Gastrocnemius medialis (tissue), 4 donors: ENCODE measurements around the gene RAVER2. TPM values are rescaled to one million over a fixed set of nuclear protein-coding genes. Genes with fewer than 3 reads are reported as not detected.

Experiments
- ATAC-seq, 2 donors: fragments of 150-250 bp; one replicate each; pipeline ENCODE4 v1.9.1; 2016
- DNase-seq, 2 donors: peaks; one replicate each; pipeline ENCODE4 v3.0.0-alpha.2; 2019
- H3K27ac ChIP-seq, 4 donors: fragments of 200-600 bp; sonication (generic); 1 replicate in 1 of 4; 2 replicates in 3 of 4; pipeline ENCODE4 v1.5.1; 2016 to 2018; ENCODE audit warnings: mild to moderate bottlenecking in 2 of 4, moderate library complexity in 1 of 4
- H3K27me3 ChIP-seq, 3 donors: fragments of 200-600 bp; sonication (generic) in 2 of 3; 1 replicate in 1 of 3; 2 replicates in 2 of 3; pipeline versions ENCODE4 v1.5.1 to v1.6.0; 2016 to 2019; ENCODE audit warnings: mild to moderate bottlenecking in 1 of 3, moderate library complexity in 1 of 3
- H3K36me3 ChIP-seq, 2 donors: fragments of 200-600 bp; sonication (generic) in 1 of 2; one replicate each; pipeline ENCODE4 v1.5.1; 2017 to 2018
- H3K4me1 ChIP-seq, 2 donors: fragments of 200-600 bp; sonication (generic) in 1 of 2; one replicate each; pipeline ENCODE4 v1.5.1; 2016 to 2017; ENCODE audit warnings: mild to moderate bottlenecking in 2 of 2
- H3K4me3 ChIP-seq, 4 donors: fragments of 200-600 bp; sonication (generic) in 3 of 4; 1 replicate in 1 of 4; 2 replicates in 3 of 4; pipeline ENCODE4 v1.5.1; 2016 to 2019; ENCODE audit warnings: mild to moderate bottlenecking in 2 of 4
- H3K9me3 ChIP-seq, 3 donors: fragments of 200-600 bp; sonication (generic) in 2 of 3; 1 replicate in 1 of 3; 2 replicates in 2 of 3; pipeline ENCODE4 v1.5.1; 2016 to 2019
- POLR2A ChIP-seq, 2 donors: fragments of 450-650 bp; IDR thresholded peaks; one replicate each; pipeline ENCODE4 v1.6.1; 2017; ENCODE audit warnings: antibody characterized with exemption in 2 of 2, mild to moderate bottlenecking in 2 of 2, moderate library complexity in 2 of 2
- in situ Hi-C, 4 donors: fragments of 200-750 bp; cut with MboI; loops; one replicate each; pipeline versions ENCODE4 v1.15.0 to v1.8.0; 2017; ENCODE audit warnings: low sequenced_read_pairs in 4 of 4
- intact Hi-C: fragments of 100-400 bp; cut with DNase I; formaldehyde crosslinking; loops from one replicate; pipeline ENCODE4 v1.15.1; 2023; ENCODE audit warnings: low total_unique reads
- total RNA-seq, 4 donors: library from RNA; depleted of rRNA; stranded (reverse); fragments of >200 nt; gene quantifications; one replicate each; pipeline versions ENCODE4 v1.1.0 to v1.2.3, GENCODE V29; 2016
- TF ChIP-seq, protein P1 (sequence below), 5 experiments: fragments of 450-650 bp in 3 of 5; fragments of 200-600 bp in 2 of 5; sonication (generic) in 2 of 5; IDR thresholded peaks in 4 of 5; conservative IDR thresholded peaks in 1 of 5; 1 replicate in 4 of 5; 2 replicates in 1 of 5; pipeline ENCODE4 v1.5.1; 2016 to 2019; ENCODE audit warnings: antibody characterized with exemption in 5 of 5, mild to moderate bottlenecking in 3 of 5, moderate library complexity in 3 of 5

Gene RAVER2
- total RNA-seq, 4 donors from 2014 or later: 8.4 to 9.4 (median 9.1) TPM

DNA sequence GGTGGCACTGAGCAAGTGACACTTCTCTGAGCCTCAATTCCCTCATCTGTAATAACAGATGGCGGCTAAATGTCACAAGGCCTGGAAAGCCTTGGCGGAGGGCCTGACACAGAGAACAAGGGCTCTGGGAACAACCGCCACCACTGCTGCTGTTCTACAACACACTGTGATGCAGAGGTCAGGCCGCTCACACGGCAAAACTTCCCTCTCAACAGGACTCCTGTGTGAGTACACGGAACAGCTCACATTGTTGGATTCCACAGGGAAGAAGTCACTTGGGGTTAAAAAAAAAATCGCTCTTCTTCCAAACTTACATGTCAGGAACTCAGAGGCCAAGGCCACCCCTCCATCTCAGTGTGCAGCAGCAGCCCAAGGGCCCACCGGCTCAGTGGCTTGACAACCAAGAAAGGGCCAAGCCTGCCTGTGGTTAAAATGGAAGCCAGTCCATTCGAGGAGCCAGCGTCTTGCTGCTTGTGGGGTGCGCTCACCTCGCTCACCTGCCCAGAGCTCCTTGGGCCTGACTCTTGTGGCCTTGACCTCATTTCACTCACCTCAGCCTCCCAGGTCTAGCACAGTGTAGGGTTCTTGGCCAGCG is 101.1 kb downstream of the RAVER2 start:
- no peak for TF ChIP-seq POLR2A (IDR thresholded peaks at IDR 0.05)
- TF ChIP-seq, protein P1, sequence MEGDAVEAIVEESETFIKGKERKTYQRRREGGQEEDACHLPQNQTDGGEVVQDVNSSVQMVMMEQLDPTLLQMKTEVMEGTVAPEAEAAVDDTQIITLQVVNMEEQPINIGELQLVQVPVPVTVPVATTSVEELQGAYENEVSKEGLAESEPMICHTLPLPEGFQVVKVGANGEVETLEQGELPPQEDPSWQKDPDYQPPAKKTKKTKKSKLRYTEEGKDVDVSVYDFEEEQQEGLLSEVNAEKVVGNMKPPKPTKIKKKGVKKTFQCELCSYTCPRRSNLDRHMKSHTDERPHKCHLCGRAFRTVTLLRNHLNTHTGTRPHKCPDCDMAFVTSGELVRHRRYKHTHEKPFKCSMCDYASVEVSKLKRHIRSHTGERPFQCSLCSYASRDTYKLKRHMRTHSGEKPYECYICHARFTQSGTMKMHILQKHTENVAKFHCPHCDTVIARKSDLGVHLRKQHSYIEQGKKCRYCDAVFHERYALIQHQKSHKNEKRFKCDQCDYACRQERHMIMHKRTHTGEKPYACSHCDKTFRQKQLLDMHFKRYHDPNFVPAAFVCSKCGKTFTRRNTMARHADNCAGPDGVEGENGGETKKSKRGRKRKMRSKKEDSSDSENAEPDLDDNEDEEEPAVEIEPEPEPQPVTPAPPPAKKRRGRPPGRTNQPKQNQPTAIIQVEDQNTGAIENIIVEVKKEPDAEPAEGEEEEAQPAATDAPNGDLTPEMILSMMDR (IDR thresholded peaks at IDR 0.05 in 4 of 5, conservative IDR thresholded peaks at IDR 0.05 in 1 of 5): no peak
- in situ Hi-C loops: no loop called here
- H3K9me3 ChIP-seq: no peaks in the 10 kb centered on the region
- no peak for DNase-seq
- no peaks in the 10 kb centered on the region for H3K27me3 ChIP-seq
- H3K36me3 ChIP-seq: peaks cover 3 to 85% of the 10 kb centered on the region in 2 donors
- intact Hi-C loops: no loop called here
- no peak for ATAC-seq
- H3K4me1 ChIP-seq: peaks cover 11 to 23% of the 10 kb centered on the region in 2 donors
- peak overlapping the region in 2 of 4 donors; percentile 33 to 47 for H3K27ac ChIP-seq
- no peak overlapping the region for H3K4me3 ChIP-seq

DNA sequence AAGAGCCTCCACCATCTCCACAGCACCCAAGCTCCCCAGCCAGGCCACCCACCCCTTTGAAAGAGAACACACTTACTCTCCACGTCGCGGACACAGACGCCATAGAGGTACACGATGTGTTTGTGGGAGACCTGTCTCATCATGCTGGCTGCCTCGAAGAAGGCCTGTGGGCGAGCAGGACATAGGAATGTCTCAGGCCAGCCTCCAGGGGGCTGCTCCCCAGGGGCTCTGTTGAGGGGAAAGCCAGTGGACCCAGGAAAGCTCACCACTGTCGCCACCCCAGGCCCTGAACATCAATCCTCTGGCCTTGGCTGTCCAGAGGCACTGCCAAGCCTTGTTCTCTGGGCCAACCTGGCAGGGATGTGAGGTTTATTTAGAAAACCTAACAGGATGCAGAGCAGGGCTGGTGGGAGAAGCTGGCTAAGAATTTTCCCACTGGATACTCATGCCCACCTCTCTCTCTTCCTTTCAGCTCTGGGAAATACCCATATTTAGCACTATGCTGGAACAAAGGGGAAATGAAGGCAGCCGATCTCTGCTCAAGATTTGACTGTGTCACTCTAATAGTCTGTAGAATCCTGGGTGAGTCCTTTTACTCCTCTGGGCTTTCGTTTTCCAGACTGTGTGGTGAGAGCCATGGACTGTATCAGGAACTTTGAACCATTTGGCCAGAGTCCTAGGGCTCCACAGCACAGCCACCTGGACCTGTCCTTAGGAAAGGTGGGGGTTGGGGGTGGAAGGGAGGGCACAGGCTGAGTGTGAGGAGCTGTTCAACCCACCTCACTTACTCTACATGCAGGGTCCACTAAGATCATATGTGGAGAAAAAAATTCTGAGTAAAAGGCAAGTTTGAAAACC is 101.9 kb downstream of the RAVER2 start:
- intact Hi-C loops: no loop called here
- H3K27me3 ChIP-seq: no peaks in the 10 kb centered on the region
- in situ Hi-C loops: no loop called here
- no peak for ATAC-seq
- H3K36me3 ChIP-seq: peaks cover 0 to 85% of the 10 kb centered on the region in 2 donors
- peaks cover 7 to 14% of the 10 kb centered on the region in 2 donors for H3K4me1 ChIP-seq
- no peaks in the 10 kb centered on the region for H3K9me3 ChIP-seq
- no peak for TF ChIP-seq POLR2A (IDR thresholded peaks at IDR 0.05)
- TF ChIP-seq, protein P1 (IDR thresholded peaks at IDR 0.05 in 4 of 5, conservative IDR thresholded peaks at IDR 0.05 in 1 of 5): no peak
- DNase-seq: no peak
- H3K27ac ChIP-seq: peak overlapping the region in 3 of 4 donors; percentile 4 to 47 (median 33)
- no peak overlapping the region for H3K4me3 ChIP-seq

DNA sequence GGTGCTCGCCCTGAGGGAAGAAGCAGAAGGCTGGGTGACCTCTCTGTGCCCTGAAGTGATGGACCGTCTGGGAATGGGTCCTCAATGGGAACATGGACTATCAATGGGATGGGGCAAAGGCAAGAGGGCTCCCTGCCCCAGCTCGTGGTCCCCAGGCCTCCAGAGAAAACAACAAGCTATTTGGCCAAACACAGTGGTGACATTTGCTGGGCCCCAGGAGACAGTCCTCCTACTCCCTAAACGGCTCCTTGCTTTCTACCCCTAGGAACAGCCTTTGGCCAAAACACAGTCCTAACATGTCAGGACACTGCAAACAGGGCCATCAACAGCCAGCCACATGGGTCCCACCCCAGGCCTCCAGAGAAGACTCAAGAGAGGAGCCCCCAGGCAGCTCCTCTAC is 102.8 kb downstream of the RAVER2 start:
- no peak overlapping the region for H3K27ac ChIP-seq
- TF ChIP-seq POLR2A (IDR thresholded peaks at IDR 0.05): no peak
- TF ChIP-seq, protein P1 (IDR thresholded peaks at IDR 0.05 in 4 of 5, conservative IDR thresholded peaks at IDR 0.05 in 1 of 5): no peak
- no peaks in the 10 kb centered on the region for H3K27me3 ChIP-seq
- H3K4me3 ChIP-seq: no peak overlapping the region
- H3K36me3 ChIP-seq: peaks cover 0 to 89% of the 10 kb centered on the region in 2 donors
- intact Hi-C loops (no loop called here), in situ Hi-C loops (no loop called here)
- H3K9me3 ChIP-seq: no peaks in the 10 kb centered on the region
- H3K4me1 ChIP-seq: peaks cover 3 to 13% of the 10 kb centered on the region in 2 donors
- DNase-seq (no peak), ATAC-seq (no peak)

DNA sequence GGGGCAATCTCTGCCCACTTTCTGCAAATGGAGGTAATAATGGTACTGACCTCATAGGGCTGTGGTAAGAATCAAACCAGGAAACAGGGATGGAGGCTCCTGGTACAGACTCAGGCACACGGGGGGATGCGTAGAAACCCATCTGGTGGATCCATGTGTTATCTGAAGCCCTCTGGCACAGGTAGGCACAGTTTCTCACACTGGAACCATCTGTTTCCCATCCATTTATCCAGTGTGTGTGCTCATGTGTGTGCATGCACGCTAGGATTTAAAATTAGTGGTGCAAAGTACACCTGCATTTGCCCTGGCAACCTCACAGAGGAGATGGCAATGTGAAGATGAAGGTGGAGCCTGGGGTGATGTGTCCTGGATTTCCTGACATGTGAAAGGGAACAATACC is 103.3 kb downstream of the RAVER2 start:
- no peak overlapping the region for H3K4me3 ChIP-seq
- no peaks in the 10 kb centered on the region for H3K9me3 ChIP-seq
- H3K4me1 ChIP-seq: peaks cover 3 to 13% of the 10 kb centered on the region in 2 donors
- intact Hi-C loops: no loop called here
- H3K36me3 ChIP-seq: peaks cover 0 to 91% of the 10 kb centered on the region in 2 donors
- no peak for DNase-seq
- no peaks in the 10 kb centered on the region for H3K27me3 ChIP-seq
- in situ Hi-C loops: no loop called here
- no peak overlapping the region for H3K27ac ChIP-seq
- no peak for TF ChIP-seq POLR2A (IDR thresholded peaks at IDR 0.05)
- TF ChIP-seq, protein P1 (IDR thresholded peaks at IDR 0.05 in 4 of 5, conservative IDR thresholded peaks at IDR 0.05 in 1 of 5): no peak
- ATAC-seq: no peak
